OCI-LY1 (cell line): ENCODE data around the gene ZNF853.

Experiments
- H2AFZ ChIP-seq: fragments of 200-600 bp; sonication (generic), shearing (Covaris generic); 2 replicates; pipeline ENCODE4 v1.6.0; 2014; ENCODE audit warnings: antibody characterized with exemption, mild to moderate bottlenecking, low read length
- H3F3A ChIP-seq: fragments of 200-600 bp; sonication (generic), shearing (Covaris generic); 2 replicates; pipeline ENCODE4 v1.6.0; 2014; ENCODE audit warnings: mild to moderate bottlenecking, antibody characterized with exemption, low read length, moderate library complexity; ENCODE audit not compliant: insufficient read depth
- H3K27ac ChIP-seq: fragments of 200-600 bp; sonication (generic); 2 replicates; pipeline ENCODE4 v1.5.1; 2014; ENCODE audit warnings: low read length, mixed run types, mild to moderate bottlenecking, low read depth; ENCODE audit not compliant: poor library complexity, severe bottlenecking
- H3K27me3 ChIP-seq: fragments of 200-600 bp; sonication (generic); 2 replicates; pipeline ENCODE4 v1.6.0; 2014; ENCODE audit warnings: antibody characterized with exemption, mild to moderate bottlenecking, low read length, moderate library complexity; ENCODE audit not compliant: insufficient read depth
- H3K36me3 ChIP-seq: fragments of 200-600 bp; sonication (generic); 2 replicates; pipeline ENCODE4 v1.6.1; 2014; ENCODE audit warnings: mild to moderate bottlenecking, antibody characterized with exemption, low read length, moderate library complexity, mixed read lengths; ENCODE audit not compliant: insufficient read depth
- H3K4me1 ChIP-seq: fragments of 200-600 bp; sonication (generic); 2 replicates; pipeline ENCODE4 v1.5.1; 2014; ENCODE audit warnings: mild to moderate bottlenecking, low read length, moderate library complexity; ENCODE audit not compliant: insufficient read depth, severe bottlenecking
- H3K4me2 ChIP-seq: fragments of 200-600 bp; sonication (generic), shearing (Covaris generic); 2 replicates; pipeline ENCODE4 v1.6.1; 2014; ENCODE audit warnings: low read length
- H3K4me3 ChIP-seq: fragments of 200-600 bp; sonication (generic); 2 replicates; pipeline ENCODE4 v1.5.1; 2014; ENCODE audit warnings: low read length, low read depth, mild to moderate bottlenecking, mixed read lengths; ENCODE audit not compliant: poor library complexity, severe bottlenecking
- H3K79me2 ChIP-seq: fragments of 200-600 bp; shearing (Covaris generic); 2 replicates; pipeline ENCODE4 v1.6.1; 2016; ENCODE audit warnings: mixed run types, low read length, mixed read lengths; ENCODE audit not compliant: insufficient read depth
- H3K9ac ChIP-seq: fragments of 200-600 bp; sonication (generic), shearing (Covaris generic); 2 replicates; pipeline ENCODE4 v1.6.1; 2014; ENCODE audit warnings: mild to moderate bottlenecking, low read length, mixed read lengths
- H3K9me2 ChIP-seq: fragments of 200-600 bp; sonication (generic), shearing (Covaris generic); 2 replicates; pipeline ENCODE4 v1.6.1; 2014; ENCODE audit warnings: low read depth, mild to moderate bottlenecking, low read length, mixed read lengths
- H3K9me3 ChIP-seq: fragments of 200-600 bp; shearing (Covaris generic); 2 replicates; pipeline ENCODE4 v1.6.1; 2014; ENCODE audit warnings: low read length, mixed read lengths
- H4K20me1 ChIP-seq: fragments of 200-600 bp; sonication (generic), shearing (Covaris generic); 2 replicates; pipeline ENCODE4 v1.6.0; 2016; ENCODE audit warnings: mild to moderate bottlenecking, low read length; ENCODE audit not compliant: insufficient read depth
- CTCF ChIP-seq: fragments of 200-600 bp; sonication (generic), shearing (Covaris generic); IDR thresholded peaks from 2 replicates; pipeline ENCODE4 v1.5.1; 2017; ENCODE audit warnings: mild to moderate bottlenecking, antibody characterized with exemption, low read length, moderate library complexity, mixed read lengths
- EZH2 ChIP-seq: fragments of 200-600 bp; sonication (generic), shearing (Covaris generic); IDR thresholded peaks from 2 replicates; pipeline ENCODE4 v1.8.0; 2017; ENCODE audit warnings: borderline replicate concordance, mixed run types, mild to moderate bottlenecking, antibody characterized with exemption, low read length, moderate library complexity, mixed read lengths

ZNF853 gene

GRCh38 chr7:6614953-6615722, at the start of gene ZNF853:
Gene ZNF853 (plus strand): TSS chr7:6615610. CDS start chr7:6616175, 565 bp downstream.
- no peaks in the 10 kb centered on the region for H3K79me2 ChIP-seq
- no peaks in the 10 kb centered on the region; the same call in 1 of the 2 replicates for H3K36me3 ChIP-seq
- H3K4me2 ChIP-seq, result no peak within 1 kb of the TSS; the same call in 1 of the 2 replicates
- no peaks in the 10 kb centered on the region for H3K9me3 ChIP-seq
- H3K27me3 ChIP-seq, result peaks cover 9% of the 10 kb centered on the region; the same call in 1 of the 2 replicates
- TF ChIP-seq CTCF (no peak), EZH2 (no peak)
- no peaks in the 10 kb centered on the region for H4K20me1 ChIP-seq
- no peak within 1 kb of the TSS for H3K9ac ChIP-seq
- no peak within 1 kb of the TSS for H2AFZ ChIP-seq
- no peaks in the 10 kb centered on the region for H3K9me2 ChIP-seq
- H3K4me1 ChIP-seq, result peaks cover under 1% of the 10 kb centered on the region
- no peaks in the 10 kb centered on the region for H3F3A ChIP-seq
- no peak within 1 kb of the TSS for H3K27ac ChIP-seq
- H3K4me3 ChIP-seq, result peak within 1 kb of the TSS; percentile 38

- Histone ChIP-seq H3K27me3 (peaks cover 7% of the 10 kb centered on the region; the same call in 1 of the 2 replicates), H4K20me1 (no peaks in the 10 kb centered on the region), H3K4me1 (no peaks in the 10 kb centered on the region), H2AFZ (no peak overlapping the region), H3F3A (no peaks in the 10 kb centered on the region), H3K79me2 (no peaks in the 10 kb centered on the region), H3K9me3 (0 out of 2 replicates have a peak, but pooled peaks cover 2% of the 10 kb centered on the region), H3K4me3 (no peak overlapping the region), H3K9ac (no peak overlapping the region), H3K9me2 (no peaks in the 10 kb centered on the region), H3K27ac (no peak overlapping the region), H3K4me2 (no peak overlapping the region), H3K36me3 (no peaks in the 10 kb centered on the region; the same call in 1 of the 2 replicates)
- no peak for TF ChIP-seq EZH2
- TF ChIP-seq CTCF, result no peak
Observed at GRCh38 chr7:6565655-6566054, 49.8 kb upstream of the ZNF853 start.

- Histone ChIP-seq H3F3A (no peaks in the 10 kb centered on the region), H3K79me2 (no peaks in the 10 kb centered on the region), H2AFZ (no peak overlapping the region), H3K4me2 (no peak overlapping the region), H3K4me1 (no peaks in the 10 kb centered on the region), H3K27me3 (peaks cover 7% of the 10 kb centered on the region; the same call in 1 of the 2 replicates), H3K27ac (no peak overlapping the region), H3K9me3 (0 out of 2 replicates have a peak, but pooled peaks cover 2% of the 10 kb centered on the region), H4K20me1 (no peaks in the 10 kb centered on the region), H3K9me2 (no peaks in the 10 kb centered on the region), H3K9ac (no peak overlapping the region), H3K36me3 (no peaks in the 10 kb centered on the region; the same call in 1 of the 2 replicates), H3K4me3 (no peak overlapping the region)
- TF ChIP-seq EZH2 (no peak), CTCF (no peak)
Observed at GRCh38 chr7:6567886-6568285, 47.5 kb upstream of the ZNF853 start.
